Stomach (tissue), 9 donors: Measurements from ENCODE around the gene CUX1. TPM values are rescaled to one million over a fixed set of nuclear protein-coding genes. Genes with fewer than 3 reads are reported as not detected.
"Not testable (repeated sequence)": the region's sequence is repeated elsewhere in the genome, so short reads cannot be mapped to it uniquely, and the experiment has no call there.

Source experiments
- DNase-seq, 2 donors: peaks; one replicate each; pipeline versions ENCODE4 v3.0.0 to v3.0.0-alpha.2; 2013 to 2019
- H3K27ac ChIP-seq, 5 donors: fragments of 200-600 bp in 4 of 5; sonication (generic) in 4 of 5; one replicate each; pipeline ENCODE4 v1.5.1; 2013 to 2019; ENCODE audit warnings: mild to moderate bottlenecking in 1 of 5, moderate library complexity in 1 of 5
- H3K27me3 ChIP-seq, 3 donors: fragments of 200-600 bp; sonication (generic); one replicate each; pipeline ENCODE4 v1.5.1; 2017 to 2019; ENCODE audit warnings: mixed run types in 1 of 3
- H3K36me3 ChIP-seq, 4 donors: fragments of 200-600 bp; sonication (generic); 1 replicate in 3 of 4; 2 replicates in 1 of 4; pipeline ENCODE4 v1.5.1; 2016 to 2019
- H3K4me1 ChIP-seq, 4 donors: fragments of 200-600 bp; sonication (generic); one replicate each; pipeline ENCODE4 v1.5.1; 2016 to 2019
- H3K4me3 ChIP-seq, 4 donors: fragments of 200-600 bp; sonication (generic) in 3 of 4; one replicate each; pipeline ENCODE4 v1.5.1; 2016 to 2019; ENCODE audit warnings: mild to moderate bottlenecking in 1 of 4
- H3K9me3 ChIP-seq, 4 donors: fragments of 200-600 bp; sonication (generic); one replicate each; pipeline ENCODE4 v1.5.1; 2016 to 2019
- CTCF ChIP-seq, 7 experiments: fragments of 450-650 bp in 4 of 7; fragments of 200-600 bp in 3 of 7; sonication (generic) in 3 of 7; IDR thresholded peaks; one replicate each; pipeline ENCODE4 v1.5.1; 2016 to 2019; ENCODE audit warnings: antibody characterized with exemption in 7 of 7, control low read depth in 2 of 7, mild to moderate bottlenecking in 1 of 7
- EP300 ChIP-seq: sonication (generic); formaldehyde crosslinking; IDR thresholded peaks from one replicate; pipeline ENCODE4 v1.6.1; 2017; ENCODE audit warnings: antibody characterized with exemption
- POLR2A ChIP-seq, 4 donors: fragments of 450-650 bp; IDR thresholded peaks; one replicate each; pipeline ENCODE4 v1.6.1; 2016; ENCODE audit warnings: antibody characterized with exemption in 4 of 4, control low read depth in 2 of 4, mild to moderate bottlenecking in 1 of 4, moderate library complexity in 1 of 4
- POLR2AphosphoS5 ChIP-seq, 3 donors: sonication (generic); formaldehyde crosslinking; IDR thresholded peaks; one replicate each; pipeline ENCODE4 v1.6.1; 2016; ENCODE audit warnings: antibody characterized with exemption in 3 of 3
- WGBS, 5 donors: extraction: QIAGEN DNeasy Blood & Tissue Kit in 3 of 5; methylation state at CpG; one replicate each; pipeline versions ENCODE4 v1.1.5 to v1.1.7; 2013 to 2018; 5-methylcytosine and 5-hydroxymethylcytosine counted together
- intact Hi-C: fragments of 100-400 bp; cut with DNase I; formaldehyde crosslinking; loops from one replicate; pipeline ENCODE4 v1.15.1; 2023; ENCODE audit warnings: low total_unique reads
- polyA plus RNA-seq, 3 donors: library from polyadenylated mRNA; stranded (reverse); fragments of 200-250 nt; gene quantifications; one replicate each; pipeline ENCODE4 v1.2.3, GENCODE V29; 2013
- total RNA-seq, 5 donors: library from RNA; depleted of rRNA; stranded (reverse); fragments of >200 nt; gene quantifications; one replicate each; pipeline versions ENCODE4 v1.1.0 to v1.2.3, GENCODE V29; 2014 to 2016
- donor health status: healthy with polysubstance abuse.
- donor health status: Bipolar disorder and iron deficiency.
- donor health status: healthy.

The CUX1 gene
- total and polyA plus RNA-seq, 8 donors: 24.7 to 201 (median 54.7) TPM

DNA sequence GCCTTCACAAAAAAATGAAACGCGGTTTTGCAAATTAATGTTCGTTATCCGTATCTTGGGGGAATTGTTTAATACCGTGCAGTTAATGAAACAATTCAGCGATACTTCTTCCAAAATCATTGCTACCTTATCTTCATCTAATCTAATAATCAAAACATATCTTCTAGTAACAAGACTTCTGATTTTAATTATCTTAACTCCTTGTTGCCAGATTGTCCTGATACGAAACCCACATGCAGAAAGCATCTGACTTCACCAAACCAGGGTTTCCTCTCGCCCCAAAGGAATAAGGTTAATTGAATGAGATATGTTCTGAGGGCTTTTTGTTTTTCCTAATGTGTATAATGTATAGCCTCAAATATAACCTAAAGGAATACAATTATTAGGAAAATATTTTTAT lies 364.1 kb downstream of the CUX1 start:
- H3K9me3 ChIP-seq: no peaks in the 10 kb centered on the region
- peaks cover 19 to 93% (median 89%) of the 10 kb centered on the region in 4 donors for H3K36me3 ChIP-seq
- H3K4me3 ChIP-seq: no peak overlapping the region
- no peaks in the 10 kb centered on the region for H3K4me1 ChIP-seq
- TF ChIP-seq CTCF (IDR thresholded peaks at IDR 0.05): no peak
- TF ChIP-seq EP300: no peak
- TF ChIP-seq POLR2A (IDR thresholded peaks at IDR 0.05): no peak
- no peak for TF ChIP-seq POLR2AphosphoS5 (IDR thresholded peaks at IDR 0.05)
- intact Hi-C loops: no loop called here
- WGBS, 5 donors: 89 to 98% (median 96%) methylated on average over 8 of the region's 8 CpGs
- no peak overlapping the region for H3K27ac ChIP-seq
- no peaks in the 10 kb centered on the region for H3K27me3 ChIP-seq
- DNase-seq: no peak

- WGBS, 5 donors: 80 to 93% (median 85%) methylated on average over 3 of the region's 3 CpGs
- no peak for TF ChIP-seq EP300
- no peak for TF ChIP-seq CTCF (IDR thresholded peaks at IDR 0.05)
- no peak for TF ChIP-seq POLR2A (IDR thresholded peaks at IDR 0.05)
- intact Hi-C loops: no loop called here
Observed at GRCh38 chr7:102182016-102182415, 364.6 kb downstream of the CUX1 start.

GRCh38 chr7:102183848-102184247 lies 366.4 kb downstream of the CUX1 start:
- WGBS, 5 donors: 93 to 97% (median 96%) methylated on average over 7 of the region's 7 CpGs
- H3K4me3 ChIP-seq, H3K4me1 ChIP-seq, H3K27ac ChIP-seq, intact Hi-C loops, H3K27me3 ChIP-seq, DNase-seq, H3K9me3 ChIP-seq: not testable (repeated sequence)
- peaks cover 13 to 100% (median 92%) of the 10 kb centered on the region in 4 donors for H3K36me3 ChIP-seq

More at GRCh38 chr7:102182016-102182415, 364.6 kb downstream of the CUX1 start:
- no peak overlapping the region for H3K27ac ChIP-seq
- DNase-seq: no peak
- no peaks in the 10 kb centered on the region for H3K9me3 ChIP-seq
- H3K36me3 ChIP-seq: peaks cover 19 to 98% (median 92%) of the 10 kb centered on the region in 4 donors
- H3K4me1 ChIP-seq: no peaks in the 10 kb centered on the region
- H3K27me3 ChIP-seq: no peaks in the 10 kb centered on the region
- H3K4me3 ChIP-seq: no peak overlapping the region

GRCh38 chr7:102184303-102184702 lies 366.9 kb downstream of the CUX1 start:
- TF ChIP-seq EP300: no peak
- TF ChIP-seq POLR2AphosphoS5 (IDR thresholded peaks at IDR 0.05): no peak
- no peak for TF ChIP-seq CTCF (IDR thresholded peaks at IDR 0.05)
- TF ChIP-seq POLR2A (IDR thresholded peaks at IDR 0.05): no peak
- 94 to 100% (median 98%) methylated on average over 4 of the region's 4 CpGs for WGBS, 5 donors

DNA sequence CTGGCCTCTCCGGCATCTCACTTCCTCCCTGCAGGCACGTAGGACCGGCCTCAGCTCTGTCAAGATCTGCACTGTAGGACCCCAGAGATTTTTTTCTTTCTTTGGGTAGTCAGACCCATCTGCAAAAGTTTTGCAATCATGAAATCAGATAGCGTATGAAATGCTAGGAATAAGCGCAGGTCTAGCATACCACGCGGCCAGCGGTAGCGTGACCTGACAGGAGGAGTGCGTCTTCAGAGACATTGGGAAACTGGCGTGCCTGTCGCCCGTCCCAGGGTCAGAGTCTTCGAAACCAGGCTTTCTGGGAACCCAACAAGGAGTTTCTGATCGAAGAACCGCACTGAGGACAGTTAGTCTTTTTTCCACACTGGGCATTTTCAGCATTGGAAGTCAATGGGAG lies 368.4 kb downstream of the CUX1 start:
- Histone ChIP-seq H3K27ac (no peak overlapping the region), H3K27me3 (no peaks in the 10 kb centered on the region), H3K9me3 (no peaks in the 10 kb centered on the region), H3K36me3 (peaks cover 21 to 100% (median 93%) of the 10 kb centered on the region in 4 donors), H3K4me1 (no peaks in the 10 kb centered on the region), H3K4me3 (no peak overlapping the region)
- intact Hi-C loops: no loop called here
- WGBS, 5 donors: 93 to 96% (median 96%) methylated on average over 16 of the region's 16 CpGs
- no peak for DNase-seq
- TF ChIP-seq CTCF (IDR thresholded peaks at IDR 0.05) (no peak), POLR2A (IDR thresholded peaks at IDR 0.05) (no peak), EP300 (no peak), POLR2AphosphoS5 (IDR thresholded peaks at IDR 0.05) (no peak)

More at GRCh38 chr7:102184303-102184702, 366.9 kb downstream of the CUX1 start:
- no peaks in the 10 kb centered on the region for H3K4me1 ChIP-seq
- no peak overlapping the region for H3K4me3 ChIP-seq
- intact Hi-C loops: no loop called here
- H3K36me3 ChIP-seq: peaks cover 13 to 100% (median 92%) of the 10 kb centered on the region in 4 donors
- DNase-seq: no peak
- no peaks in the 10 kb centered on the region for H3K27me3 ChIP-seq
- no peak overlapping the region for H3K27ac ChIP-seq
- no peaks in the 10 kb centered on the region for H3K9me3 ChIP-seq
